BE2C (cell line): ENCODE results near the gene IFTAP.

Source experiments
- DNase-seq: peaks from one replicate; pipeline ENCODE4 v3.0.0-alpha.2; 2020
- H3K27me3 ChIP-seq: fragments of 250-450 bp; sonication (Bioruptor Pico); 2 replicates; pipeline ENCODE4 v1.5.1; 2020; ENCODE audit warnings: mild to moderate bottlenecking
- H3K36me3 ChIP-seq: fragments of 250-450 bp; sonication (Bioruptor Pico); 2 replicates; pipeline ENCODE4 v1.5.1; 2020; ENCODE audit warnings: mild to moderate bottlenecking
- H3K4me1 ChIP-seq: fragments of 250-450 bp; sonication (Bioruptor Pico); 2 replicates; pipeline ENCODE4 v1.5.1; 2020
- H3K4me3 ChIP-seq: 2 replicates; pipeline ENCODE4 v1.5.1; 2011; ENCODE audit warnings: low read depth, low read length
- H3K9me3 ChIP-seq: fragments of 250-450 bp; sonication (Bioruptor Pico); 2 replicates; pipeline ENCODE4 v1.5.1; 2020
- TF ChIP-seq, protein P1 (sequence below): IDR thresholded peaks from 2 replicates; pipeline ENCODE4 v1.5.1; 2012; ENCODE audit warnings: mild to moderate bottlenecking, low read depth, low read length

The IFTAP gene

DNA sequence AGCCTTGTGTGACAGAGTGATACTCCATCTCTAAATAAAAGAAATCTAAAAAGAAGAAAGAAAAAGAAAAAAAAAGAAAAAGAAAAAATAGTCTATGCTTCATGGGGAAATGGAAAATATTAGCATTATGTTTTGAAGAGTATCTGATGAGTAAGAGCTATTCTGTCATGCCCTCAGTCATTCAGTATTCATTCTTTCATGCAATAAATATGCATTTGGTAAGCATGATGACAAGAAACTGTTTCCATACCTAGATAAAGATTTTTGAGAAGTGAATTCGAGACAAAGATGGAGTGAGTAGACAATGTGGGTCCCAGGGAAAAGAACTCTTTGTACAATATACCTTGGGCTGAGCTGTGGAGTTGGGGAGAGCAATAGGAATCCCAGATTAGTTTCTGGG is 6.2 kb upstream of the IFTAP start:
- no peaks in the 10 kb centered on the region for H3K4me1 ChIP-seq
- no peaks in the 10 kb centered on the region for H3K9me3 ChIP-seq
- no peak overlapping the region for H3K4me3 ChIP-seq
- TF ChIP-seq, protein P1, sequence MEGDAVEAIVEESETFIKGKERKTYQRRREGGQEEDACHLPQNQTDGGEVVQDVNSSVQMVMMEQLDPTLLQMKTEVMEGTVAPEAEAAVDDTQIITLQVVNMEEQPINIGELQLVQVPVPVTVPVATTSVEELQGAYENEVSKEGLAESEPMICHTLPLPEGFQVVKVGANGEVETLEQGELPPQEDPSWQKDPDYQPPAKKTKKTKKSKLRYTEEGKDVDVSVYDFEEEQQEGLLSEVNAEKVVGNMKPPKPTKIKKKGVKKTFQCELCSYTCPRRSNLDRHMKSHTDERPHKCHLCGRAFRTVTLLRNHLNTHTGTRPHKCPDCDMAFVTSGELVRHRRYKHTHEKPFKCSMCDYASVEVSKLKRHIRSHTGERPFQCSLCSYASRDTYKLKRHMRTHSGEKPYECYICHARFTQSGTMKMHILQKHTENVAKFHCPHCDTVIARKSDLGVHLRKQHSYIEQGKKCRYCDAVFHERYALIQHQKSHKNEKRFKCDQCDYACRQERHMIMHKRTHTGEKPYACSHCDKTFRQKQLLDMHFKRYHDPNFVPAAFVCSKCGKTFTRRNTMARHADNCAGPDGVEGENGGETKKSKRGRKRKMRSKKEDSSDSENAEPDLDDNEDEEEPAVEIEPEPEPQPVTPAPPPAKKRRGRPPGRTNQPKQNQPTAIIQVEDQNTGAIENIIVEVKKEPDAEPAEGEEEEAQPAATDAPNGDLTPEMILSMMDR: no peak
- no peaks in the 10 kb centered on the region for H3K36me3 ChIP-seq
- no peak for DNase-seq
- H3K27me3 ChIP-seq: no peaks in the 10 kb centered on the region

DNA sequence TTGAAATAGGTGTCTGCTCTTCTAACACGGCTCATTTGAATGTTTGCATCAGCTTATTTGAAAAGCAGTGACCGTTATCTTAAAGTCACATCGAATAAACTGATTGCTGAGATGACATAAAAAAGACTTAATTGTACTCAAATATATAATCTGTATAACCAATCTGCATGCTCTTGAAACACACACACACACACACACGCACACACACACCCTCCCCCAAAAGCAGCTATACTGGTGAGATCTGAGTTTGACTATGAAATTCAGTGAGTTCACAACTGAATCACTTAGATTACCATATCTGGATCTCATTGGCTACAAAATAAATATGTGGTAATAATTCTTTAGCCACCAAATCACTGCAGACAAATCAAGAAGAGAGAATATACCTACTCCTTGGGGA is 3.8 kb upstream of the IFTAP start:
- Histone ChIP-seq H3K4me1 (no peaks in the 10 kb centered on the region; the same call in 1 of the 2 replicates), H3K4me3 (no peak overlapping the region), H3K36me3 (no peaks in the 10 kb centered on the region), H3K9me3 (no peaks in the 10 kb centered on the region), H3K27me3 (no peaks in the 10 kb centered on the region)
- TF ChIP-seq, protein P1: no peak
- no peak for DNase-seq

DNA sequence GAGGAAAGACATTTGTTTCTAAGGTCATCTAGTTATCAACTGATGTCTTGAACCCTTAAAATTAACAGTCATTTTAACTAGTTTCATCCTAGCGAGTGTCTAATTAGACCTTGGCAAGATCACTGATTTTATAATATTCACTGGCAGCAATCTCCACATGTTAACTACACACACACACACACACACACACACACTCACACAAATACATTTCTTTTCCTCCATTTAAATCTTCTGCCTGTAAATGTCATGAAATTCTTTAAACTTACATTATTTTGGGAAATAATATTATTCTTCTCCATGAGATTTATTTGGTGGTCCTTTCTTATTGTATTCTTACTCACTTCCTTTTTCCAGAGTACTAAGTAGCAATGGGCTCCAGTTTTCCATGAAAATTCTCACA is 2.9 kb upstream of the IFTAP start:
- Histone ChIP-seq H3K36me3 (no peaks in the 10 kb centered on the region), H3K4me3 (no peak overlapping the region), H3K27me3 (no peaks in the 10 kb centered on the region), H3K9me3 (no peaks in the 10 kb centered on the region), H3K4me1 (no peaks in the 10 kb centered on the region; the same call in 1 of the 2 replicates)
- DNase-seq: no peak
- TF ChIP-seq, protein P1: no peak

DNA sequence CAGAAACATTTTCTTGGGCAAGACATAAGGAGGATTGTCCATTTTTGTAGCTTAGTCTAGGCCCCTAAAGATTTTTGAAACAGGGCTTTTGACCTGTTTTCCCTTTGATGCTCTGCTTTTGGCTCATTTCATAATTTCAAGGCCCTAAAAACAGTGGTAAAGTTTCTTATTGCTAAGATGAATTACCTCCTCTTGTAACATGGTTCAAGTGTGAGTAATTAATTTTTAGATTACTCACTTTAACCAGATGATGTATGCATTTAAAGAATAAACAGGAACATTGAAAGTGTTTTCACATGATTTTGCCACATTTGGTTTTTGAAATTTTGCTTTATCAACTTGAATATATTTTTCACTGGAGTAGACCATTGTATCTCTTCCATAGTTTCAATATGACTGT is 2.6 kb downstream of the IFTAP start:
- Histone ChIP-seq H3K4me1 (no peaks in the 10 kb centered on the region; the same call in 1 of the 2 replicates), H3K36me3 (no peaks in the 10 kb centered on the region)
- DNase-seq: no peak

DNA sequence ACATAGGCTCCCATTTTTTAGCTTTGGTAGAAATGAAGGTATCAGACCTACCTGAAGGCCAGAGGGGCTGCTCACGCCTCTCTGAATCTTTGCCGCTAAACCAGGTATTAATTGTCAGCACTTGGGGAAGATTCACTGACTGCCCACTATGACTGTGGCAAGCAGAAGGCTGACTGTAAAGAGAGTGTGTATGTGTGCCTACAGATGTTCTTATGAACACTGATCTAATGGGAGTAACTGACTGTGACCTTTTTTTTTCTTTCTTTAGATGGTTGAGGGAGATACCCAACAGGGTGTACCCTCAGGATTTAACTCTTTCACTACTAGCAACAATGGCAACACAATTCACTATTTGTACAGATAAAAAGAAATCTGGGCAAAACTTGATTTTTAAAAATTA is 3.7 kb downstream of the IFTAP start, which contains the start of gene RAG2:
Gene RAG2, minus strand, starts transcription at position 186 of the 400 bp plus-strand sequence. CDS start 4,068 bp downstream, outside the sequence.
- Histone ChIP-seq H3K4me3 (no peak within 1 kb of the TSS), H3K4me1 (no peaks in the 10 kb centered on the region; the same call in 1 of the 2 replicates), H3K9me3 (no peaks in the 10 kb centered on the region), H3K27me3 (no peaks in the 10 kb centered on the region), H3K36me3 (no peaks in the 10 kb centered on the region)
- DNase-seq: no peak
- TF ChIP-seq, protein P1: no peak

More for the DNA sequence above, 2.6 kb downstream of the IFTAP start:
- Histone ChIP-seq H3K9me3 (no peaks in the 10 kb centered on the region), H3K4me3 (no peak overlapping the region), H3K27me3 (no peaks in the 10 kb centered on the region)
- TF ChIP-seq, protein P1: no peak

DNA sequence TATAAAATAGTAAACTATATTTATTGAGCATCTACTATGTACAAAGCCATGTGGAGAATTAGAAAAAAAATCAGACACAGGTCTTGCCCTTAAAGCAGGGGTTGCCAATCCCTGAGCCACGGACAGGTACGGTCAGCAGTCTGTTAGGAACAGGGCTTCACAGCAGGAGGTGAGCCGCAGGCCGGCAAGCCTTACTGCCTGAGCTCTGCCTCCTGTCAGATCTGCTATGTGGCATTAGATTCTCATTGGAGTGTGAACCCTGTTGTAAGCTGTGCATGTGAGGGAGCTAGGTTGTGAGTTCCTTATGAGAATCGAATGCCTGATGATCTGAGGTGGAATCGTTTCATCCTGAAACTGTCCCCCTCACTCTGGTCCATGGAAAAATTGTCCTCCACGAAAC is 5.9 kb downstream of the IFTAP start:
- Histone ChIP-seq H3K9me3 (no peaks in the 10 kb centered on the region), H3K27me3 (no peaks in the 10 kb centered on the region)
- TF ChIP-seq, protein P1: no peak

More for the DNA sequence above, 5.9 kb downstream of the IFTAP start:
- H3K36me3 ChIP-seq: no peaks in the 10 kb centered on the region
- DNase-seq: no peak
- H3K4me1 ChIP-seq: no peaks in the 10 kb centered on the region
- H3K4me3 ChIP-seq: no peak overlapping the region
